Measurements from ENCODE around the gene H1-8.

- no peak for TF ChIP-seq CTCF (IDR thresholded peaks at IDR 0.05)
- no peak for TF ChIP-seq POLR2A (IDR thresholded peaks at IDR 0.05)
Measured at GRCh38 chr3:129598000-129598381, 55.0 kb downstream of the H1-8 start.
